K562 (cell line): ENCODE measurements around the gene SHISAL1. TPM values are rescaled to one million over a fixed set of nuclear protein-coding genes. Genes with fewer than 3 reads are reported as not detected.

Source experiments
- ATAC-seq: fragments of 200-7000 bp; cut with Tn5 transposase; 3 replicates; pipeline ENCODE4 v1.9.1; 2020; ENCODE audit warnings: moderate library complexity
- BruUV-seq: library from RNA; stranded (reverse); fragments of 400-500 nt; replicated peaks from 2 replicates; lab custom pipeline; 2021; lab: Mats Ljungman, UMichigan
- CTCF ChIA-PET: fragments of 300-600 bp; formaldehyde crosslinking; extraction: SDS; loops from one replicate; lab custom pipeline; 2021; ENCODE audit warnings: low intra/inter-chr PET ratio; lab: Yijun Ruan, JAX
- POLR2A ChIA-PET: fragments of 300-600, 350-650 bp; sonication (Branson Sonifier 250); formaldehyde crosslinking; extraction: SDS; loops from one replicate; lab custom pipeline; 2021; ENCODE audit warnings: antibody characterized with exemption, inconsistent platforms; lab: Yijun Ruan, JAX
- DNase-seq, 4 experiments: peaks; one replicate each; pipeline versions ENCODE4 v3.0.0 to v3.0.0-alpha.2; 2011 to 2018; ENCODE audit warnings: low spot score in 3 of 4, mixed read lengths in 3 of 4; ENCODE audit errors: extremely low read depth in 1 of 4
- FAIRE-seq: peaks from 2 replicates; lab custom pipeline; 2011; peaks lifted over from hg19 to GRCh38; lab: Jason Lieb, UNC
- H2AFZ ChIP-seq: 2 replicates; pipeline ENCODE4 v1.6.0; 2011; ENCODE audit warnings: low read depth, low read length, control low read depth, inconsistent platforms
- H3K27ac ChIP-seq: fragments of 200-600 bp; 3 replicates; pipeline ENCODE4 v1.8.0; 2011; ENCODE audit warnings: low read depth, mild to moderate bottlenecking, control low read depth, inconsistent platforms, low read length, moderate library complexity, mixed read lengths; ENCODE audit errors: extremely low read depth
- H3K27me3 ChIP-seq, 2 experiments: fragments of 300-600 bp in 1 of 2; 2 replicates in 1 of 2; 3 replicates in 1 of 2; pipeline versions ENCODE4 v1.6.0 to v1.8.0; 2011; ENCODE audit warnings: inconsistent platforms in 2 of 2, low read length in 2 of 2, mild to moderate bottlenecking in 1 of 2, mixed read lengths in 1 of 2, moderate library complexity in 1 of 2; ENCODE audit not compliant: control insufficient read depth in 2 of 2, insufficient read depth in 2 of 2
- H3K36me3 ChIP-seq: fragments of 300-600 bp; 3 replicates; pipeline ENCODE4 v1.8.0; 2011; ENCODE audit warnings: mild to moderate bottlenecking, low read length, inconsistent platforms; ENCODE audit not compliant: control insufficient read depth, insufficient read depth
- H3K4me1 ChIP-seq, 2 experiments: fragments of 200-600 bp in 1 of 2; replicated peaks in 1 of 2; 2 replicates in 1 of 2; 3 replicates in 1 of 2; pipeline versions ENCODE4 v1.5.1 to v1.8.0; 2011; ENCODE audit warnings: inconsistent platforms in 2 of 2, low read length in 2 of 2, mild to moderate bottlenecking in 1 of 2, mixed read lengths in 1 of 2, moderate library complexity in 1 of 2; ENCODE audit not compliant: control insufficient read depth in 2 of 2, insufficient read depth in 2 of 2
- H3K4me2 ChIP-seq: 2 replicates; pipeline ENCODE4 v1.6.1; 2011; ENCODE audit warnings: low read length, control low read depth, inconsistent platforms, mixed read lengths; ENCODE audit not compliant: insufficient read depth
- H3K4me3 ChIP-seq: fragments of 200-600 bp; sonication (generic), shearing (Covaris generic); 2 replicates; pipeline ENCODE4 v1.5.1; 2016; ENCODE audit warnings: control low read depth, inconsistent platforms
- H3K79me2 ChIP-seq: fragments of 200-600 bp; 3 replicates; pipeline ENCODE4 v1.8.0; 2011; ENCODE audit warnings: low read length, inconsistent platforms; ENCODE audit not compliant: control insufficient read depth, insufficient read depth
- H3K9ac ChIP-seq, 2 experiments: 2 replicates each; pipeline versions ENCODE4 v1.6.0 to v1.6.1; 2011; ENCODE audit warnings: low read depth in 2 of 2, low read length in 2 of 2, control low read depth in 1 of 2, inconsistent platforms in 1 of 2, mild to moderate bottlenecking in 1 of 2, mixed read lengths in 1 of 2; ENCODE audit not compliant: insufficient read depth in 1 of 2
- H3K9me1 ChIP-seq: one replicate; pipeline ENCODE4 v1.6.0; 2011; ENCODE audit warnings: inconsistent platforms, mild to moderate bottlenecking, low read length, moderate library complexity; ENCODE audit not compliant: control insufficient read depth, insufficient read depth
- H3K9me3 ChIP-seq: replicated peaks from 2 replicates; pipeline ENCODE4 v1.5.1; 2011; ENCODE audit warnings: low read depth, low read length, inconsistent platforms; ENCODE audit not compliant: control insufficient read depth, insufficient read depth
- H4K20me1 ChIP-seq: replicated peaks from 2 replicates; pipeline ENCODE4 v1.6.1; 2011; ENCODE audit warnings: low read length, inconsistent platforms, mixed read lengths; ENCODE audit not compliant: control insufficient read depth, insufficient read depth
- GMEB1 ChIP-seq: fragments of 250-450 bp; sonication (Bioruptor Pico); IDR thresholded peaks from 2 replicates; pipeline ENCODE4 v1.4.0; 2020; ENCODE audit warnings: mild to moderate bottlenecking
- MYNN ChIP-seq, 2 experiments: sonication (generic); formaldehyde crosslinking in 1 of 2; IDR thresholded peaks; 2 replicates each; pipeline versions ENCODE4 v1.5.0 to v1.6.1; 2016 to 2020; ENCODE audit warnings: antibody characterized with exemption in 1 of 2, missing genetic modification reagents in 1 of 2
- NFE2 ChIP-seq: IDR thresholded peaks from 2 replicates; pipeline ENCODE4 v1.6.1; 2014; ENCODE audit warnings: antibody characterized with exemption, low read depth
- RFX7 ChIP-seq: fragments of 250-450 bp; sonication (Bioruptor Pico); IDR thresholded peaks from 2 replicates; pipeline ENCODE4 v1.5.1; 2021; ENCODE audit warnings: mild to moderate bottlenecking
- TEAD2 ChIP-seq: fragments of 450-650 bp; IDR thresholded peaks from 2 replicates; pipeline ENCODE4 v1.6.1; 2016; ENCODE audit warnings: missing genetic modification characterization, control low read depth, missing compliant biosample characterization
- THRA ChIP-seq: fragments of 450-650 bp; IDR thresholded peaks from 2 replicates; pipeline ENCODE4 v1.6.1; 2017; ENCODE audit warnings: mild to moderate bottlenecking, moderate library complexity
- ZBTB26 ChIP-seq: fragments of 450-650 bp; formaldehyde crosslinking; IDR thresholded peaks from 2 replicates; pipeline ENCODE4 v1.4.0; 2022; ENCODE audit warnings: missing genetic modification characterization
- ZNF780A ChIP-seq: fragments of 250-450 bp; sonication (Bioruptor Pico); IDR thresholded peaks from 2 replicates; pipeline ENCODE4 v1.5.0; 2021; ENCODE audit warnings: mild to moderate bottlenecking
- WGBS: fragments of 100-300 bp; shearing (Covaris generic); methylation state at CpG from one replicate; pipeline ENCODE4 v1.1.6; 2016; ENCODE audit warnings: low coverage, mixed read lengths; ENCODE audit not compliant: insufficient coverage; ENCODE audit errors: missing lambda C conversion rate; 5-methylcytosine and 5-hydroxymethylcytosine counted together
- in situ Hi-C: fragments of 300-500 bp; cut with MboI; formaldehyde crosslinking; loops from 4 replicates; pipeline ENCODE4 v1.15.0; 2018; ENCODE audit warnings: inconsistent platforms, mixed read lengths
- intact Hi-C: fragments of 100-400 bp; cut with micrococcal nuclease; formaldehyde crosslinking; loops from 2 replicates; pipeline ENCODE4 v1.14.2; 2022
- polyA plus RNA-seq, 8 experiments: library from polyadenylated mRNA; depleted of rRNA in 4 of 8; stranded (reverse) in 5 of 8; unstranded in 3 of 8; fragments of >200 nt; fragmentation: Nextera tagmentation in 2 of 8; fragmentation: Illumina TruSeq in 1 of 8; extraction: Ambion mirVana in 2 of 8; extraction: Trizol in 1 of 8; gene quantifications; 2 replicates each; pipeline versions ENCODE4 v1.2.1 to v1.2.3, GENCODE V29; 2011 to 2014; ENCODE audit warnings: inconsistent platforms in 1 of 8, missing spikeins in 1 of 8
- total RNA-seq, 7 experiments: library from RNA; depleted of rRNA in 6 of 7; stranded (reverse); fragments of >200 nt in 6 of 7; fragmentation: Illumina TruSeq in 2 of 7; extraction: Trizol in 2 of 7; gene quantifications; 2 replicates each; pipeline versions ENCODE4 v1.2.1 to v1.2.3, GENCODE V29; 2011 to 2021; ENCODE audit warnings: low replicate concordance in 1 of 7

SHISAL1 gene
- total and polyA plus RNA-seq, 9 of the 15 experiments (the other 6 are each of a cell fraction or from before 2014, with no cell fraction given), result not detected

GRCh38 chr22:44221710-44222475, 90.9 kb downstream of the SHISAL1 start (continued):
- no peak for TF ChIP-seq GMEB1 (CRISPR knock-in tag)
- TF ChIP-seq TEAD2 (tag), result no peak

GRCh38 chr22:44220727-44221680, 91.7 kb downstream of the SHISAL1 start:
- no peak overlapping the region for H2AFZ ChIP-seq
- no peak overlapping the region for H3K4me3 ChIP-seq
- DNase-seq (no peak), ATAC-seq (no peak), FAIRE-seq (no peak)
- H3K4me1 ChIP-seq, result no peaks in the 10 kb centered on the region
- peaks cover 0 to 27% of the 10 kb centered on the region in 2 experiments; a peak in 2 of 5 replicates for H3K27me3 ChIP-seq
- in situ Hi-C loops (no loop called here), intact Hi-C loops (no loop called here)
- BruUV-seq, result no TSS peak
- ChIA-PET POLR2A (interaction anchor here (1.6 kb wide), 1 partner anchor 11 kb away, joined by 3 read pairs; no protein-coding TSS in a partner anchor), CTCF (no interaction called here)
- no peak overlapping the region for H3K4me2 ChIP-seq
- TF ChIP-seq NFE2 (no peak), RFX7 (no peak), ZBTB26 (CRISPR knock-in tag) (no peak), THRA (no peak), ZNF780A (CRISPR knock-in tag) (no peak), MYNN (IDR thresholded peaks at IDR 0.05) (no peak), MYNN (CRISPR knock-in tag; IDR thresholded peaks at IDR 0.05) (no peak)
- no peaks in the 10 kb centered on the region for H3K36me3 ChIP-seq
- H3K9ac ChIP-seq, result no peak overlapping the region
- no peaks in the 10 kb centered on the region for H4K20me1 ChIP-seq
- no peaks in the 10 kb centered on the region for H3K9me3 ChIP-seq
- no peaks in the 10 kb centered on the region for H3K9me1 ChIP-seq
- H3K79me2 ChIP-seq, result no peaks in the 10 kb centered on the region
- WGBS, result 3% methylated on average over 20 of the region's 23 CpGs
- no peak overlapping the region for H3K27ac ChIP-seq
